CD14-positive monocyte (primary cell): ENCODE data around the gene DOCK1. TPM values are rescaled to one million over a fixed set of nuclear protein-coding genes. Genes with fewer than 3 reads are reported as not detected.

ENCODE experiments used
- DNase-seq, 3 donors: peaks; one replicate each; pipeline ENCODE4 v3.0.0-alpha.2; 2011 to 2022
- H2AFZ ChIP-seq: 2 replicates; pipeline ENCODE4 v1.6.0; 2012; ENCODE audit warnings: mild to moderate bottlenecking, low read depth, low read length, inconsistent platforms; ENCODE audit not compliant: insufficient read depth, poor library complexity, severe bottlenecking
- H3K27ac ChIP-seq, 2 donors: 1 replicate in 1 of 2; 2 replicates in 1 of 2; pipeline ENCODE4 v1.5.1; 2012 to 2013; ENCODE audit warnings: low read length in 2 of 2, control low read depth in 1 of 2, inconsistent platforms in 1 of 2, low read depth in 1 of 2, mild to moderate bottlenecking in 1 of 2
- H3K27me3 ChIP-seq, 2 donors: one replicate each; pipeline versions ENCODE4 v1.6.0 to v1.6.1; 2011 to 2013; ENCODE audit warnings: low read length in 2 of 2; ENCODE audit not compliant: control insufficient read depth in 2 of 2, insufficient read depth in 2 of 2
- H3K36me3 ChIP-seq, 2 donors: replicated peaks in 1 of 2; 1 replicate in 1 of 2; 2 replicates in 1 of 2; pipeline versions ENCODE4 v1.5.1 to v1.6.1; 2012 to 2013; ENCODE audit warnings: low read length in 2 of 2, control low read depth in 1 of 2, inconsistent platforms in 1 of 2, mild to moderate bottlenecking in 1 of 2; ENCODE audit not compliant: insufficient read depth in 2 of 2, control insufficient read depth in 1 of 2
- H3K4me1 ChIP-seq, 2 donors: 1 replicate in 1 of 2; 2 replicates in 1 of 2; pipeline versions ENCODE4 v1.5.1 to v1.6.1; 2012 to 2013; ENCODE audit warnings: low read length in 2 of 2, control low read depth in 1 of 2, inconsistent platforms in 1 of 2, mild to moderate bottlenecking in 1 of 2, moderate library complexity in 1 of 2; ENCODE audit not compliant: insufficient read depth in 2 of 2, control insufficient read depth in 1 of 2
- H3K4me2 ChIP-seq: replicated peaks from 2 replicates; pipeline ENCODE3; 2012; ENCODE audit warnings: low read length, moderate library complexity, mild to moderate bottlenecking; ENCODE audit not compliant: poor library complexity, severe bottlenecking; ENCODE audit errors: extremely low read depth
- H3K4me3 ChIP-seq, 3 experiments: fragments of 200-600 bp in 1 of 3; sonication (generic) in 1 of 3; replicated peaks in 1 of 3; 1 replicate in 2 of 3; 2 replicates in 1 of 3; pipeline ENCODE4 v1.5.1; 2011 to 2013; ENCODE audit warnings: low read length in 3 of 3, mild to moderate bottlenecking in 3 of 3, control low read depth in 2 of 3, low read depth in 2 of 3, inconsistent platforms in 1 of 3, moderate library complexity in 1 of 3
- H3K79me2 ChIP-seq: 2 replicates; pipeline ENCODE4 v1.6.0; 2012; ENCODE audit warnings: mild to moderate bottlenecking, control low read depth, inconsistent platforms, low read length, moderate library complexity; ENCODE audit not compliant: insufficient read depth
- H3K9ac ChIP-seq: 2 replicates; pipeline ENCODE4 v1.6.0; 2017; ENCODE audit warnings: low read length, mild to moderate bottlenecking; ENCODE audit not compliant: insufficient read depth, poor library complexity, severe bottlenecking
- H3K9me3 ChIP-seq, 2 donors: replicated peaks in 1 of 2; 1 replicate in 1 of 2; 2 replicates in 1 of 2; pipeline versions ENCODE4 v1.5.1 to v1.6.1; 2012 to 2013; ENCODE audit warnings: low read length in 2 of 2, control low read depth in 1 of 2; ENCODE audit not compliant: control insufficient read depth in 1 of 2, insufficient read depth in 1 of 2
- H4K20me1 ChIP-seq: 2 replicates; pipeline ENCODE4 v1.6.0; 2012; ENCODE audit warnings: mild to moderate bottlenecking, low read length, control low read depth, moderate library complexity; ENCODE audit not compliant: insufficient read depth
- H3K27ac Mint-ChIP-seq, 7 donors: one replicate each; pipeline ENCODE4 v1.8.0; 2020; ENCODE audit warnings: mild to moderate bottlenecking in 7 of 7, mixed read lengths in 7 of 7, moderate library complexity in 6 of 7, inconsistent platforms in 2 of 7
- H3K27me3 Mint-ChIP-seq, 3 donors: one replicate each; pipeline ENCODE4 v1.8.0; 2021 to 2022; ENCODE audit warnings: low read depth in 3 of 3, mild to moderate bottlenecking in 3 of 3, mixed read lengths in 3 of 3, moderate library complexity in 3 of 3, inconsistent platforms in 1 of 3
- H3K36me3 Mint-ChIP-seq, 2 donors: one replicate each; pipeline ENCODE4 v1.8.0; 2020; ENCODE audit warnings: mixed read lengths in 2 of 2, inconsistent platforms in 1 of 2, mild to moderate bottlenecking in 1 of 2
- H3K4me1 Mint-ChIP-seq: one replicate; pipeline ENCODE4 v1.8.0; 2020; ENCODE audit warnings: mild to moderate bottlenecking, mixed read lengths
- H3K4me3 Mint-ChIP-seq, 2 donors: one replicate each; pipeline ENCODE4 v1.8.0; 2020; ENCODE audit warnings: mild to moderate bottlenecking in 2 of 2, mixed read lengths in 2 of 2, moderate library complexity in 1 of 2
- H3K9me3 Mint-ChIP-seq, 7 donors: one replicate each; pipeline ENCODE4 v1.8.0; 2020 to 2022; ENCODE audit warnings: mixed read lengths in 7 of 7, mild to moderate bottlenecking in 6 of 7, moderate library complexity in 6 of 7, inconsistent platforms in 2 of 7
- WGBS: methylation state at CpG from one replicate; pipeline ENCODE4 v1.1.5; 2013; ENCODE audit warnings: missing lambda C conversion rate; ENCODE audit not compliant: insufficient coverage; 5-methylcytosine and 5-hydroxymethylcytosine counted together
- intact Hi-C, 2 donors: fragments of 100-400 bp; cut with micrococcal nuclease; formaldehyde crosslinking; loops; one replicate each; pipeline versions ENCODE4 v1.15.0 to v1.15.1; 2023
- polyA plus RNA-seq, 3 donors: library from polyadenylated mRNA; depleted of rRNA in 1 of 3; unstranded in 2 of 3; stranded (reverse) in 1 of 3; fragments of 300-500 nt in 2 of 3; fragments of >200 nt in 1 of 3; fragmentation: Illumina TruSeq in 2 of 3; gene quantifications; 1 replicate in 2 of 3; 2 replicates in 1 of 3; pipeline ENCODE4 v1.2.3, GENCODE V29; 2012 to 2021
- TF ChIP-seq, protein P1 (sequence below): fragments of 200-600 bp; IDR thresholded peaks from one replicate; pipeline ENCODE4 v1.8.0; 2022; ENCODE audit warnings: antibody characterized with exemption, mild to moderate bottlenecking

DOCK1 gene
- polyA plus RNA-seq, 3 donors = 0.31 to 0.35 TPM; not detected in 1

DNA sequence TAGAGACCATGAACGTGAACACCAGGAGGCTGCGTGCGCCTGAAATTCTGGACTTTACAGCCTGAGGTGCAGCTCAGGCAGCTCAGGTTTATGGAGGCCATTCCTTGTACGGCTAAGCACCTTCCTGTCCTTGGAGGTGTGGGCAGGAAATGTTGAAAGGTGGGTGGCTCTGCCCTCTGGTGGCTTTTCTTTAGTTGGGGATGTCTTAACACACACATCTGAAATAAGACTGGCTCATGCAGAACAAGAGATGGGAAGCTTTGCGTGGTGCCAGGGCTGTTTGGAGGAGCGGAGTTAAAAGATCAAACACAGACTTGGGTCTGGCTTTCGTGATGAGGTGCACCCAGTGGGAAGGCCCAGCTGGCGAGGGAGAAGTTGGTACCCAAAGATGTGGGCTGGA, 64.1 kb downstream of the DOCK1 start:
- no peaks in the 10 kb centered on the region for H3K9me3 ChIP-seq
- WGBS = 80% methylated on average over 8 of the region's 8 CpGs
- no peak overlapping the region for H2AFZ ChIP-seq
- H3K4me1 ChIP-seq = no peaks in the 10 kb centered on the region
- H3K27me3 ChIP-seq = no peaks in the 10 kb centered on the region
- H3K4me3 ChIP-seq = no peak overlapping the region
- intact Hi-C loops = no loop called here
- Mint-ChIP-seq H3K36me3 (no peaks in the 10 kb centered on the region), H3K27me3 (peaks cover 0 to 3% (median 3%) of the 10 kb centered on the region in 3 donors), H3K4me1 (peaks cover 2% of the 10 kb centered on the region), H3K4me3 (no peak overlapping the region), H3K27ac (peak overlapping the region in 1 of 7 donors; percentile 30), H3K9me3 (peaks cover 0 to 3% (median 0%) of the 10 kb centered on the region in 7 donors)
- no peak for DNase-seq
- H3K4me2 ChIP-seq = no peak overlapping the region
- H3K27ac ChIP-seq = no peak overlapping the region
- no peaks in the 10 kb centered on the region for H3K36me3 ChIP-seq
- H4K20me1 ChIP-seq = no peaks in the 10 kb centered on the region
- H3K9ac ChIP-seq = no peak overlapping the region
- TF ChIP-seq, protein P1, sequence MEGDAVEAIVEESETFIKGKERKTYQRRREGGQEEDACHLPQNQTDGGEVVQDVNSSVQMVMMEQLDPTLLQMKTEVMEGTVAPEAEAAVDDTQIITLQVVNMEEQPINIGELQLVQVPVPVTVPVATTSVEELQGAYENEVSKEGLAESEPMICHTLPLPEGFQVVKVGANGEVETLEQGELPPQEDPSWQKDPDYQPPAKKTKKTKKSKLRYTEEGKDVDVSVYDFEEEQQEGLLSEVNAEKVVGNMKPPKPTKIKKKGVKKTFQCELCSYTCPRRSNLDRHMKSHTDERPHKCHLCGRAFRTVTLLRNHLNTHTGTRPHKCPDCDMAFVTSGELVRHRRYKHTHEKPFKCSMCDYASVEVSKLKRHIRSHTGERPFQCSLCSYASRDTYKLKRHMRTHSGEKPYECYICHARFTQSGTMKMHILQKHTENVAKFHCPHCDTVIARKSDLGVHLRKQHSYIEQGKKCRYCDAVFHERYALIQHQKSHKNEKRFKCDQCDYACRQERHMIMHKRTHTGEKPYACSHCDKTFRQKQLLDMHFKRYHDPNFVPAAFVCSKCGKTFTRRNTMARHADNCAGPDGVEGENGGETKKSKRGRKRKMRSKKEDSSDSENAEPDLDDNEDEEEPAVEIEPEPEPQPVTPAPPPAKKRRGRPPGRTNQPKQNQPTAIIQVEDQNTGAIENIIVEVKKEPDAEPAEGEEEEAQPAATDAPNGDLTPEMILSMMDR = no peak
- no peaks in the 10 kb centered on the region for H3K79me2 ChIP-seq

DNA sequence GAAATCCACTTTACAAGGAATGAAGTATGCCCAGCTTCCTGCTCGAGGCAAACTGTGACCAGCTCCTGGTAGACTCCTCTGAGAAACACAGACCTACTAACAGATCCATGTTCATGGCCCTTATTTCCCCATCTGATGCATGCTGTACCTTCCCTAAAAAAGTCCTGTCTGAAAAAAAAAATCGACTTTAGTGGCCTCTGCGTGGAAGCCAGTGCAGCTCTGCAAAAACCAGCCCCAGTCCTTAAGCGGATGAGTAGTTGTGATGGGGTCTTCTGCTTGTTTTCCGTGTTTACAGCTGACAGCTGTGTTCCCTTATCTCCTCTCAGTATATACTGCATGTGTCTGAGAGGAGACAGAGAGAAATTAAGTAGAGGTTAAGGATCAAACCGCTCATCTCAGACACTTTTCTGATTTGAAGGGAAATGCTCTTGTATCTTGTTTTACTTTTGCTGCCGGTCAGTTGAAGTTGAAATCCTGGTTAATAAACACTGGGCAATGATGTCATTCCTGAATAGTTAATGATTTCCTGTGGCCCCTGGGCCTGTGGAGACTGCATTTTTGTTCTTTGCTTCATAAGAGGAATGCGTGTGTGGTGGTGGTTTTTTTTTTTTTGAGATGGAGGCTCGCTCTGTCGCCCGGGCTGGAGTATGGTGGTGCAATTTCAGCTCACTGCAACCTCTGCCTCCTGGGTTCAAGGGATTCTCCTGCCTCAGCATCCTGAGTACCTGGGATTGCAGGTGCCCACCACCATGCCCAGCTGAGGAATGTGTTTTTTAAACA, 67.6 kb downstream of the DOCK1 start:
- Mint-ChIP-seq H3K4me1 (peaks cover 2% of the 10 kb centered on the region), H3K4me3 (no peak overlapping the region), H3K36me3 (no peaks in the 10 kb centered on the region), H3K27ac (no peak overlapping the region), H3K27me3 (peaks cover 0 to 6% (median 3%) of the 10 kb centered on the region in 3 donors), H3K9me3 (no peaks in the 10 kb centered on the region)
- TF ChIP-seq, protein P1 = no peak
- Histone ChIP-seq H3K27me3 (no peaks in the 10 kb centered on the region), H3K79me2 (no peaks in the 10 kb centered on the region), H3K27ac (no peak overlapping the region), H4K20me1 (no peaks in the 10 kb centered on the region), H3K4me3 (no peak overlapping the region), H2AFZ (no peak overlapping the region), H3K4me1 (no peaks in the 10 kb centered on the region), H3K9me3 (no peaks in the 10 kb centered on the region), H3K4me2 (no peak overlapping the region), H3K36me3 (no peaks in the 10 kb centered on the region), H3K9ac (no peak overlapping the region)
- intact Hi-C loops = no loop called here
- WGBS = 29% methylated on average over 5 of the region's 11 CpGs
- no peak for DNase-seq
